ENCODE data around the gene SLCO4A1.
A peak's percentile ranks its signal among the peaks of the same experiment; 100 is the strongest.

SLCO4A1 gene

DNA sequence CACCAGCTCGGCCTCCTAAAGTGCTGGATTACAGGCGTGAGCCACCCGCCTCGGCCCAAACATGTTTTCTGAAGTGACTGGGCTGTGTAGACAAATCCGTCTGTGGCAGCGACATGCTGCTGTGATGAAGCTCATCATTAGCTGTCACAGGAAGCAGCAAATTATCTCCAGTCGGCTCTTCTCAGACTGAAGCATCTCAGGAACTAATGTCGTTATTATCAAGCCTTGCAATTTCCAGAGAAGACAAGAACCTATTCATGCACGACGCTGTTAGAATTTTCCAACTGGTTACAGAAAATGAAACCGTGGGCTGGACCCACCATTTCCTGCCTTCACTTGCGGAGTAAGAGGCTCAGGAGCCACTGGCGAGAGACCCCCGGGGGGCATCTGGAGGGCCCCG lies 49.2 kb downstream of the SLCO4A1 start:
- TF ChIP-seq, protein P1, sequence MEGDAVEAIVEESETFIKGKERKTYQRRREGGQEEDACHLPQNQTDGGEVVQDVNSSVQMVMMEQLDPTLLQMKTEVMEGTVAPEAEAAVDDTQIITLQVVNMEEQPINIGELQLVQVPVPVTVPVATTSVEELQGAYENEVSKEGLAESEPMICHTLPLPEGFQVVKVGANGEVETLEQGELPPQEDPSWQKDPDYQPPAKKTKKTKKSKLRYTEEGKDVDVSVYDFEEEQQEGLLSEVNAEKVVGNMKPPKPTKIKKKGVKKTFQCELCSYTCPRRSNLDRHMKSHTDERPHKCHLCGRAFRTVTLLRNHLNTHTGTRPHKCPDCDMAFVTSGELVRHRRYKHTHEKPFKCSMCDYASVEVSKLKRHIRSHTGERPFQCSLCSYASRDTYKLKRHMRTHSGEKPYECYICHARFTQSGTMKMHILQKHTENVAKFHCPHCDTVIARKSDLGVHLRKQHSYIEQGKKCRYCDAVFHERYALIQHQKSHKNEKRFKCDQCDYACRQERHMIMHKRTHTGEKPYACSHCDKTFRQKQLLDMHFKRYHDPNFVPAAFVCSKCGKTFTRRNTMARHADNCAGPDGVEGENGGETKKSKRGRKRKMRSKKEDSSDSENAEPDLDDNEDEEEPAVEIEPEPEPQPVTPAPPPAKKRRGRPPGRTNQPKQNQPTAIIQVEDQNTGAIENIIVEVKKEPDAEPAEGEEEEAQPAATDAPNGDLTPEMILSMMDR (IDR thresholded peaks at IDR 0.05): no peak
- TF ChIP-seq ZFX (IDR thresholded peaks at IDR 0.05; ENCODE audit: borderline replicate concordance): no peak
- H3K27ac ChIP-seq: no peak overlapping the region

DNA sequence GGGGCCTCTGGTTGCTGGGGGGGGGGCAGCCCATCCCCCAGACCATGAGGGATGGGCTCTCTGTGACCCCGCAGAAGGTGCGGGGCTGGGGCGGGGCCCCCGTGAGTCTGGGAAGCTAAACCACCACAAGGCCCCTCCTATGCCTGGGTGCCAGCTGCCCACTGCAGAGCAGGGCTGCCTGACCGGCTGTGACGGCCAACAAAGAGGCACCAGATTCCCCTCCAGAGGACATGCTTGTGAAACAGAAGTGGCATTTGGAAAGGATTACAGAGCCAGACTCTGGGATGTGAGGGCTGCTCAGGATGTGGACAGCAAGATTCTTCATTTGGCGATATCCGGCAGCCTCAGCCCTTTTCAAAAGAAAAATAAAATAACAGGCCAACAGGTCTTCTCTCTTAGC lies 49.9 kb downstream of the SLCO4A1 start:
- TF ChIP-seq ZFX (IDR thresholded peaks at IDR 0.05; ENCODE audit: borderline replicate concordance): no peak
- TF ChIP-seq, protein P1 (IDR thresholded peaks at IDR 0.05): no peak
- no peak overlapping the region for H3K27ac ChIP-seq

DNA sequence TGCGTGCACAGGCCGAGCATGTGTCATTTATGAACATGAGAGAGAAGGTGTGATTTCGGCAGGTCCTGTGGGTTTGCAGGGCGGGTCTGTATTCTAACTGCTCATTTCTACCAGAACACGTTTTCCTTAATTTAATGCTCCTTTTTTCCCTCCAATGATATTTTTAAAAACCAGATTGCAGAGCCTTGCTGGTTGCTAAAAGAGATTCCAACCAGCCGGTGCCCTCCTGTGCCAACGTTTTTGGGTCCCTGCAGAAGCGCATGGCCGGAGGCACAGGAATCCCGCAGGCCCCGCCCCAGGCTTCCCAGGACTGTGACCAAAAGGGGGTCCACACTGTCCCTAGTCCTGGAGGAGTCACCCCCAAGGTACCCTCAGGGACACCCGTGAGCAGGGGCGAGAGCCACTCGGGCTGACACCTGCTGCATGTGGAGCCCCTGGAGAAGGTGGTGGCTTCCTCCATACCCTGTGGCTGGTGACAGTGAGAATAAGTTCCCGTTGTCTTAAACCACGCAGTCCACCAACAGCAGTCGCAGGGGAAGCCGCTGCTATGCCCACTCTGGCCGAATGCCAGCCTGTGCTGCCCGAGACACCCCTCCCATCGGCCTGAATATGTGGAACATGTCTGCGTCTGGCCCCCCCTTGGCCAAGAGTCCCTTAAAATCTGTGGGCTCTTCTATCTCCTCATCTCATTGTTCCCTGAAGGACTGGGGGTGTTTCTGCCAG lies 50.7 kb downstream of the SLCO4A1 start:
- no peak for TF ChIP-seq ZFX (IDR thresholded peaks at IDR 0.05; ENCODE audit: borderline replicate concordance)
- TF ChIP-seq, protein P1 (IDR thresholded peaks at IDR 0.05): no peak
- H3K27ac ChIP-seq: no peak overlapping the region

DNA sequence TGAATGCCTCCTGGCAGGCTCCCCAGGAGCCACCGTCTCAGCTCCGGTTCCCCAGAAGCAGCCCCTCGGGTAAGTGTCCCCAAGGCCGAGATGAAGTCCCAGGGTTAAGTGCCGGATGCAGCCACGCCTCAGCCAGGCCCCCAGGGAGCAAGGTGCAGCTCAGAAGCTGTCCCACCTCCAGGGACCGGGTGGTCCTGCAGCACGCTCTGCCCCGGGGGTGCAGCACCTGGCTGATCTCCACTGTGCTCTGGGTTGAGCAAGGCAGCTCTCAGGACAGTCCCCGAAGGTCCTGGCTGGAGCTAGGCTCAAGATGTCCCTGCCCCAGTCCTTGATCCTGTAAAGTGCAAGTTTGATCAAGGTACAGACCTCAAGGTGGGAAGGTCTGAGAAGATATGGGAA lies 51.2 kb downstream of the SLCO4A1 start:
- H3K27ac ChIP-seq: no peak overlapping the region
- no peak for TF ChIP-seq ZFX (IDR thresholded peaks at IDR 0.05; ENCODE audit: borderline replicate concordance)
- TF ChIP-seq, protein P1 (IDR thresholded peaks at IDR 0.05): no peak

DNA sequence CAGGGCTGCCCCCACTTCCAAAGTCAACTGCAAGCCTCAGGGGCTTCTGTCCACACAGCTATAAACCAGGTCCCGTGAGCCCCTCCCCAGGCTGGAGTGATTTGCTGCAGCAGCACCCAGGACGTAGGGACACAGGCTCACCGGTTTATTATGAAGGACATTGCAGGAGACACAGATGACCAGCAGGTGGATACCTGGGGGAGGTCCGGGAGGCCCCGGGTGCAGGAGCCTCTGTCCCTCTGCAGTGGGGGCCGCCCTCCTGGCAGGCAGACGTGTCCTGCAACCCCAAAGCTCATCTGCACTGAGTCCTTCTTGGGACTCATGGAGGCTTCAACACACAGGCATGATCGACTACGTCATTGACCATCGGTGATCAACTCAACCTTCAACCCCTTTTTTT lies 51.8 kb downstream of the SLCO4A1 start:
- H3K27ac ChIP-seq: no peak overlapping the region
- TF ChIP-seq, protein P1 (IDR thresholded peaks at IDR 0.05): 0 out of 2 replicates have a peak, but pooled peaks have one; percentile 4
- TF ChIP-seq ZFX (IDR thresholded peaks at IDR 0.05; ENCODE audit: borderline replicate concordance): no peak

DNA sequence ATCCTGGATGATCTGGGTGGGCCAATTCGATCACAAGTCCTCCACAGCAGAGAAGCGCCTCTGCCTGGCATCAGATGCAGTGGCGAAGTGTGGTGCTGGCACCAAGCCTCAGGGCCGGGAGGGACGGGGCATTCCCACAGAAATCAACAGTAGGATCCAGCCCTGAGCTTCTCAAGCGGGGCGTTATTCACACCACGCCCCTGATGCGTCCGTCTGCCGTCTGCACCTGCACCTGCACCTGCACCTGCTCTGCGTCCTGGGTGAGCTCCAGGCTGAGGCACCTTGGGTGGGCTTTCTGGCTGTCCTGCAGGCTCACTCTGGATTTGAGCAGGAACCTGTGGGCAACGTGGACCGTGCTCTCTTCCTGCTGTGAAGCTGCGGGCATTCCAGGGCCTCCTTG lies 52.6 kb downstream of the SLCO4A1 start:
- H3K27ac ChIP-seq: no peak overlapping the region
- TF ChIP-seq ZFX (IDR thresholded peaks at IDR 0.05; ENCODE audit: borderline replicate concordance): no peak
- TF ChIP-seq, protein P1 (IDR thresholded peaks at IDR 0.05): no peak
